Smooth muscle cell (in vitro differentiated cells): ENCODE measurements around the gene PRSS56. TPM values are rescaled to one million over a fixed set of nuclear protein-coding genes. Genes with fewer than 3 reads are reported as not detected.

Source experiments
- DNase-seq: peaks from one replicate; lab custom pipeline; 2025; ENCODE audit not compliant: unreplicated experiment; lab: John Stamatoyannopoulos, UW
- H2AFZ ChIP-seq: fragments of 200-600 bp; sonication (generic); 2 replicates; pipeline ENCODE4 v1.6.0; 2016; ENCODE audit warnings: antibody characterized with exemption, low read depth, mild to moderate bottlenecking
- H3F3A ChIP-seq: fragments of 200-600 bp; sonication (generic); 2 replicates; pipeline ENCODE4 v1.6.0; 2017; ENCODE audit warnings: antibody characterized with exemption, low read depth
- H3K27ac ChIP-seq: fragments of 200-600 bp; sonication (generic); 2 replicates; pipeline ENCODE4 v1.5.1; 2016; ENCODE audit warnings: low read depth, mild to moderate bottlenecking
- H3K27me3 ChIP-seq: fragments of 200-600 bp; sonication (generic); 2 replicates; pipeline ENCODE4 v1.6.1; 2016; ENCODE audit warnings: low read depth, mild to moderate bottlenecking
- H3K36me3 ChIP-seq: fragments of 200-600 bp; sonication (generic); 2 replicates; pipeline ENCODE4 v1.5.1; 2016; ENCODE audit warnings: low read depth
- H3K4me1 ChIP-seq: fragments of 200-600 bp; sonication (generic); 2 replicates; pipeline ENCODE4 v1.5.1; 2016; ENCODE audit warnings: low read depth
- H3K4me2 ChIP-seq: fragments of 200-600 bp; sonication (generic); 2 replicates; pipeline ENCODE4 v1.6.0; 2016; ENCODE audit warnings: mild to moderate bottlenecking
- H3K4me3 ChIP-seq: fragments of 200-600 bp; sonication (generic); 2 replicates; pipeline ENCODE4 v1.5.1; 2016; ENCODE audit warnings: mild to moderate bottlenecking
- H3K79me2 ChIP-seq: fragments of 200-600 bp; sonication (generic); 2 replicates; pipeline ENCODE4 v1.6.0; 2016; ENCODE audit warnings: low read depth, mild to moderate bottlenecking
- H3K9ac ChIP-seq: fragments of 200-600 bp; sonication (generic); 2 replicates; pipeline ENCODE4 v1.6.0; 2016; ENCODE audit warnings: low read depth
- H3K9me3 ChIP-seq: fragments of 200-600 bp; sonication (generic); replicated peaks from 2 replicates; pipeline ENCODE4 v1.5.1; 2016; ENCODE audit warnings: low read depth
- H4K20me1 ChIP-seq: fragments of 200-600 bp; sonication (generic); 2 replicates; pipeline ENCODE4 v1.6.0; 2016; ENCODE audit warnings: low read depth
- CTCF ChIP-seq: fragments of 200-600 bp; sonication (generic); IDR thresholded peaks from 2 replicates; pipeline ENCODE4 v1.5.1; 2017; ENCODE audit warnings: borderline replicate concordance, mild to moderate bottlenecking, antibody characterized with exemption; ENCODE audit not compliant: insufficient read depth, poor library complexity, severe bottlenecking
- WGBS: methylation state at CpG from one replicate; pipeline ENCODE4 v1.1.7; 2016; ENCODE audit warnings: low lambda C conversion rate; 5-methylcytosine and 5-hydroxymethylcytosine counted together
- polyA plus RNA-seq: library from polyadenylated mRNA; unstranded; fragments of >200 nt; fragmentation: Nextera tagmentation; extraction: Ambion mirVana; gene quantifications from 2 replicates; pipeline ENCODE4 v1.2.1, GENCODE V29; 2016
- total RNA-seq: library from RNA; depleted of rRNA; stranded (reverse); fragments of >200 nt; gene quantifications from 2 replicates; pipeline ENCODE4 v1.2.3, GENCODE V29; 2014

The PRSS56 gene
- total and polyA plus RNA-seq, 2 experiments from 2014 or later: not detected

- Histone ChIP-seq H3K4me1 (no peaks in the 10 kb centered on the region), H3K9me3 (no peaks in the 10 kb centered on the region), H3F3A (no peaks in the 10 kb centered on the region), H3K9ac (no peak overlapping the region), H3K36me3 (no peaks in the 10 kb centered on the region), H3K27me3 (no peaks in the 10 kb centered on the region), H3K4me2 (no peak overlapping the region), H4K20me1 (no peaks in the 10 kb centered on the region), H3K27ac (peak overlapping the region; percentile 53), H3K4me3 (no peak overlapping the region), H3K79me2 (no peaks in the 10 kb centered on the region), H2AFZ (no peak overlapping the region)
- 89% methylated on average over 5 of the region's 5 CpGs for WGBS
- no peak for TF ChIP-seq CTCF
- DNase-seq: no peak
These were observed 54.7 kb downstream of the PRSS56 start for GRCh38 chr2:232574674-232575403.

Other genes starting within 250 kb of the PRSS56 start
- 0.22 and 0.58 TPM in 2 replicates for gene ALPP, start 141.6 kb upstream of the PRSS56 start, total RNA-seq
- gene ALPP, start 141.6 kb upstream of the PRSS56 start, polyA plus RNA-seq: 0.99 TPM in 1 of 2 replicates, not detected in the other
- gene ALPG, start 113.5 kb upstream of the PRSS56 start, total RNA-seq: not detected in 2 replicates
- gene ALPG, start 113.5 kb upstream of the PRSS56 start, polyA plus RNA-seq: not detected in 2 replicates
- not detected in 2 replicates for gene ALPI, start 64.2 kb upstream of the PRSS56 start, total RNA-seq
- gene ALPI, start 64.2 kb upstream of the PRSS56 start, polyA plus RNA-seq: not detected in 2 replicates
- not detected in 2 replicates for gene ECEL1, start 32.6 kb upstream of the PRSS56 start, total RNA-seq
- gene ECEL1, start 32.6 kb upstream of the PRSS56 start, polyA plus RNA-seq: not detected in 2 replicates
- not detected in 2 replicates for gene CHRND, start 5.8 kb downstream of the PRSS56 start, total RNA-seq
- not detected in 2 replicates for gene CHRND, start 5.8 kb downstream of the PRSS56 start, polyA plus RNA-seq
- gene CHRNG, start 19.3 kb downstream of the PRSS56 start, total RNA-seq: 0.58 TPM in 1 of 2 replicates, not detected in the other
- gene CHRNG, start 19.3 kb downstream of the PRSS56 start, polyA plus RNA-seq: 0.84 TPM in 1 of 2 replicates, not detected in the other
- 7.4 and 8.1 TPM in 2 replicates for gene TIGD1, start 30.2 kb downstream of the PRSS56 start, total RNA-seq
- 1.9 and 2.9 TPM in 2 replicates for gene TIGD1, start 30.2 kb downstream of the PRSS56 start, polyA plus RNA-seq
- 83.1 and 110 TPM in 2 replicates for gene EIF4E2, start 30.3 kb downstream of the PRSS56 start, total RNA-seq
- 189 and 194 TPM in 2 replicates for gene EIF4E2, start 30.3 kb downstream of the PRSS56 start, polyA plus RNA-seq
- 6.4 and 7.7 TPM in 2 replicates for gene EFHD1, start 113.2 kb downstream of the PRSS56 start, total RNA-seq
- 19.2 and 25.1 TPM in 2 replicates for gene EFHD1, start 113.2 kb downstream of the PRSS56 start, polyA plus RNA-seq
- gene GIGYF2, start 176.9 kb downstream of the PRSS56 start, total RNA-seq: 57.6 and 62.2 TPM in 2 replicates
- 16.2 and 25.6 TPM in 2 replicates for gene GIGYF2, start 176.9 kb downstream of the PRSS56 start, polyA plus RNA-seq